GM04503 (cell line): ENCODE measurements around the gene DNM3.

Experiments
- DNase-seq: peaks from one replicate; pipeline ENCODE4 v3.0.0-alpha.2; 2012; ENCODE audit warnings: low read depth

Gene DNM3

DNA sequence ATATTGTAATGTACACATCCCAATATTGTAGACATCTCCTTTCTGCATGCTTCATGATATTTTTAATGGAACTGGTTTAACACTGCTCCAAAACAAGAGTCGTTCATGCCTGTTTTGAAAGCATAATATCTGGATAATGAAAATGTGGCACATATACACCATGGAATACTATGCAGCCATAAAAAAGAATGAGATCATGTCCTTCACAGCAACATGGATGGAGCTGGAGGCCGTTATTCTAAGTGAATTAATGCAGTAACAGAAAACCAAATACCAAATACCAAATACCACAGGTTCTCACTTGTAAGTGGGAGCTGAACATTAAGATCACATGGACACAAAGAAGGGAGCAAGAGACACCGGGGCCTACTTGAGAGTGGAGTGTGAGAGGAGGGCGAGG, 487.0 kb downstream of the DNM3 start:
- DNase-seq, result no peak

GRCh38 chr1:172332230-172332629, 490.9 kb downstream of the DNM3 start:
- no peak for DNase-seq

DNA sequence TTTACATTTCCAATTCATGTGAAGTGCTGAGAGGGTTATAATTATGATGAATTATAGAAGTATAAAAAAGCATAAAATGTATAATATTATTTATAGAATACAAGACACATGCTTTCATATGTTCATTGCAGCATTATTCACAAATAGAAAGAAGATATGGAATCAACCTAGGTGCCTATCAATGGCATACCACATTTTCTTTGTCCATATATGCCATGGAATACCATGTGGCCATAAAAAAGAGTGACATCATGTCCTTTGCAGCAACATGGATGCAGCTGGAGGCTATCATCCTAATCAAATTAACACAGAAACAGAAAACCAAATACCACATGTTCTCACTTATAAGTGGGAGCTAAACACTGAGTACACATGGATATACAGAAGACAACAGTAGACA, 494.1 kb downstream of the DNM3 start:
- no peak for DNase-seq

DNA sequence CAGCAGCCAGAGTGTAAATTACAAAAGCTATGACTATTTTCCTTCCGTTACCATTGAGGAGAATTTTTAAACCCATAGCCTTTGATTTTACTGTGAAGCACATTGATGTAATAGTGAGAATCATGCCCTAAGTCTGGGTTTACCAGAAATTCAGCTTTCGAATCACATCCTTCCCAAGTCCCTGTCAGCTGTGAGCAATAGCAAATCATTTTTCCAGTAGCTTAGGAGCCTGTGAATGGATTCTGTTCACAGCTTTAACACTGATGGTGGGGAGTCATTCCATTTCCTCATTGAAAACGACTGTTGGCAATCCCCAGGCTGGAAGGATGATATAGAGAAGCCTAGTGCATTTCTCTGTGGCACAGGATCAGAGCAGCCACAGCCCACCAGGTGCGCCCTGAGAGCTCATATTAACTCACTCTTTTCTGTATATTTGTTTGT, 497.0 kb downstream of the DNM3 start:
- no peak for DNase-seq

DNA sequence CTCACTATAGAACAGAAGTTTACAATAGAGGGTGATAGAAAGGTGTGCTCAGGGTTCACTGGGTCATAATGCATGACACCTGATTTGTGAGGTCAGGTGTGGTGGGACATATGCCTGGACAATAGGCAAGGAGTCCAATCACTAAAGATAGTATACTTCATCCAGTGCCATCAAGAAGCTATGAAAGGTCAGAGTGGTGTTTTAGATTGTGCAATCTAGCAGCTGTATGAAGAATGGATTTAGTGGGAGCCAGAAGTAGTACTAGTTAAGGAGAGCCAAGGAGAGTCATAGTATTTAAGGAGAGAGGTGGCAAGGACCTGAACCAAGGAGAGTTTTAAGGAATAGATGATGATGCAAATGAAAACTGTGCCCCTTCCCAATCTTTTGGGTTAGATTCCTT, 498.5 kb downstream of the DNM3 start:
- no peak for DNase-seq

DNA sequence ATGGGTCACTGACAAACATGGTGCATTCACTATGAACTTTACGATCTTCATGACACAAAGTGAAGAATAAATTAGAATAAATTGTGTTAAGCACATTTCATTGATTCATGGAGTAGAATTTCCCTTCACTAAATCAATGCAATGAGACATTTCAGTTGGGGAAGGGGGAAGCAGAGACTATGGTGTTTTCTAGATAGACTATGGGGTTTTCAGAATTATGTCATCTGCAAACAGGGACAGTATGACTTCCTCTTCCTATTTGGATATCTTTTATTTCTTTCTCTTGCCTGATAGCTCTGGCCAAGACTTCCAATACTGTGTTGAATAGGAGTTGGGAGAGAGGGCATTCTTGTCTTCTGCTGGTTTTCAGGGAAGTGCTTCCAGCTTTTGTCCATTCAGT, 499.2 kb downstream of the DNM3 start:
- no peak for DNase-seq

DNA sequence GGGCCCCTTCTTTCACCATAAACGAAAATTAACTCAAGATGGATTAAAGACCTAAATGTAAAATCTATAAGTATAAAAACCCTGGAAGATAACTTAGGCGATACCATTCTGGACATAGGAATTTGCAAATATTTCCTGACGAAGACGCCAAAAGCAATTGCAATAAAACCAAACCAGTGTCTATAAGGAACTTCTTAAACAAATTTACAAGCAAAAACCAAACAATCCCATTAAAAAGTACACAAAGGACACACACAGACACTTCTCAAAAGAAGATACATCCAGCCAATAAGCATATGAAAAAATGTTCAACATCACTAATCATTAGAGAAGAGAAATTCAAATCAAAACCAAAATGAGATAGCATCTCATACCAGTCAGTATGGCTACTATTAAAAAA, 500.4 kb downstream of the DNM3 start:
- DNase-seq, result no peak

DNA sequence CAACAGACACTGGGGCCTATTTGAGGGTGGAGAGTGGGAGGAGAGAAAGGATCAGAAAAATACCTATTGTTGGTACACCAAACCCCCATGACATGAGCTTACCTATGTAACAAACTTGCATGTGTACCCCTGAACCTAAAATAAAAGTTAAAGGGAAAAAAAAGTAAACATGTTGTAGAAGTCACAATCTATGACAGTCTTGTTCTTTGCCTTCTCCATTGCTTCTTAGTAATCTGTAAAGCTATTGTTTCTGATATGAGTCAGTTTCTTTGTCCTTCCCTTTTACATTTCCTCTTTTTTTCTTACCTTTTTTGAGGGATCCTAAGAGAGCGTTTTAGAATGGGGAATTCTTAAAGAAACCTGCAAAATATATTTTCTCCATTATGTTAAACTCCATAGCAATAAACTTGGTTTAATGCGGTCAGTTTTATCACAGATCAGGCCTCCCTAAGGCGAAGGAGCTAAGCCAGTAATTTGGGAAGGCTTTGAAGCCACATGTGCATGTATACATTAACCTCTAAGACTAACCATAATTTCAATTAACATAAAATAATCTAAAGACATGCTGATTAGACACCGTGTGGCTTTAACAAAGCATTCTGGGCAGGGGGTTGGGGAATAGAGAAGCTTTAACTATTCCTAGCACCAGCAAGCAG, 501.4 kb downstream of the DNM3 start:
- no peak for DNase-seq

DNA sequence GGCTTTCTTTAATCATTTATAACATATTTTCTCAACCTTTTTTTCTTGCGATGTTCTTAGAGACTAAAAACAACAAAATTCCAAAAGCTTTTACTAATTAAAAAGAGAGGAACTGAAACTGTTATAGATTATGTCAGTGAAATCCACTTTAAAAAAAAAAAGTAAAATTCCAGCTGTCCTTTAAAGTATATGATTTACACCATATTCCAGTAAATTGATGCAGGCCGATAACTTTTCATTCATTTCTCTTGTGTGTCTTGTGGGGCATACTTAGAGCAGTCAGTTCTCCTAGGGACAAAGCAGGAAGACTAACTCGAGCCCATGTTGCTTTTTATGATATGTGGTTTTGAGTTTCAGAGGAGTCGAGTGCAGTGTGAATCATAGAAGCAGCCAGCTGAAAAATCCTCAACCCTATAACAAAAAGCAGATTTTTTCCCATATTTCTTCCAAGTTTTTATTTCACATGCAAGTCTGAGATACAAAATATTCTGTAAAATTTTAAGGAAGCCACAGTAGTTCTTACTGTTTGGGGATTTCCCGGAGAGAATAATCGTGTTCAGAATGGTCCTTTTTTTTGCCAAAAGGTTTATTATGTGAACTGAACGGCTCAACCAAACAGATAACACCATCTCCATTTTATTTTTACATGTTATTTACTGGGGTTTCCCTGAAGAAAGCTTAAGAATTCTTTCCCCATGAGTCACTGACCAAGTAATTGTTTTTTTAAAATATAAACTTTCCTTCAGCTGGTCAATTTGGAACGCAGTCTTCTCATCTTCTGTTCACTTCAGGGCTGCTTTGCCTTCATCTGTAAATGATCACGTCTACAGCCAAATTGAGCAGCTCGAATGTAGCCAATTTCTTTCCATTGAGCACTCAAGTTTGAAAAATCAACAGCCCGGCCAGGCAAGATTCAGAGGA, 502.2 kb downstream of the DNM3 start:
- DNase-seq, result peak; percentile 82

DNA sequence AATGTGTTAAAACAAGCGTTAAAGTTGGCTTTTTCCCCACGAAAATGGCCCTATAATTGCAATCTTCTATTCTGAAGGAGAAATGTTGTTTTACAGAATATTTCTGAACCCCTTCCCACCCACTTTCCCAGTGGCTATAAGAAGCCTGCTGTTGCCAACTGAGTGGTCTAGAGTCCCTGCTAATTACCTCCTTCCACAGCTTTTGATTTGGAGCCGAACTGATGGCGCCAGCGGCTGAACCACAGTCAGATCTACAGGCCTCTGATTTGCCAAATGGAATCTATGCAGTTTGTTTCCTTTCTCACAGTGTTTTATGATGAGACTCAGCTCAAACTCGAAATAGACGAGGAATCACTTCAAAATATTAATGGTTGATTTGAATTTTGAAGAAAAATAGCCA, 503.1 kb downstream of the DNM3 start:
- DNase-seq, result no peak

DNA sequence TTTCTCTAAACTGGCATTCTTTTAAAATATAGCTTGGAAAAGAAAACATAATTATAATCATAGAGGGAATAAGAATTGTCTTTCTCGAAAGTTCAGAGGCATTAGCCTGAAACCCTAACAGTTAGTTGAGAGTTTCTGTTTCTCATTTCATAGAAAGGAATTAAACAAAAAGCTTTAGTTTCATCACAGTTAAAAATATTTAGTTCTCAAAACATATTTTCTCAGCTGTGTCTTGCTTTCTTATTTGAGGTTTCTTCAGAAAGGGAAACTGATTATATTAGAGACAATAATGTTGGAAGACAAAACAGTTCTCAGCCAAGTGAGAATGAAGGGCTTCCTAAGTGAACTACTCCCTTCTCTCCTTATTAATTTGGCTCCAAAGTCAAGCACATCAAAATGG, 503.8 kb downstream of the DNM3 start:
- DNase-seq, result no peak

DNA sequence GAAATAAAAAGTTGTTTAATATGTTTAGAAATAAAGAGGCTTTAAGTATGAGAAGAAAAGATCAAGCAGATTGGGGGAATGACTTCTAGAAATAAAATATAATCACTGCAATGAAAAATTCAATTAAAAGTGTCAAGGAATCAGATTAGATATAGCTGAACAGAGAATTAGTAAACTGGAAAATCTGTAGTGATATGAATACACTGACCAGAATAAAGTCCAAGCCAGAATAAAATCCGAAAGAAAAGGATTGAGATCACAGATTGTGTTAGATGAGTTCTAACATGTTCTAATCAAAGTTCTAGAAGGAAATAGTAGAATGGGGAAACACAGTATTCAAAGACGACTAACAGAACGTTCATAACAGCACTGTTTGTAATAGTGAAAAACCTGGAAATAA, 506.1 kb downstream of the DNM3 start:
- no peak for DNase-seq

GRCh38 chr1:172350856-172351255, 509.6 kb downstream of the DNM3 start:
- no peak for DNase-seq

DNA sequence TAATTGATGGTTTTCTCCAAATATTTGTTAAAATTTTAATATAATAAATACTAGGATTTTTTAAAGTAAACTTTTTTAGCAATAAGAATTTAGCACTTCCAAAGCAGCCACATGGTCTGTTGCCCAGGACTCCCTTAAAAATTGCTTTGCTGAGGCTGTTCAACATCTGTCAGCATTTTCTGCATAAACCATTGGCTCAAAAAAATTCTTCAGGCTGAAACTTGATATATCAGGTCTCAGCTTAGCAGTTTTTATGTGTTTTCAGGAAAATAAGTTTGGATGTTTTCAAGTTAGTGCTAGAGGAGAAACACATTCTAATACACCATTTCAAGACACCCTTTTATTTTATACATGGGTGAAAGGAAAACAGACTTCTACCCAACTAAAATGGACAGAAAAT, 510.0 kb downstream of the DNM3 start:
- DNase-seq, result no peak

DNA sequence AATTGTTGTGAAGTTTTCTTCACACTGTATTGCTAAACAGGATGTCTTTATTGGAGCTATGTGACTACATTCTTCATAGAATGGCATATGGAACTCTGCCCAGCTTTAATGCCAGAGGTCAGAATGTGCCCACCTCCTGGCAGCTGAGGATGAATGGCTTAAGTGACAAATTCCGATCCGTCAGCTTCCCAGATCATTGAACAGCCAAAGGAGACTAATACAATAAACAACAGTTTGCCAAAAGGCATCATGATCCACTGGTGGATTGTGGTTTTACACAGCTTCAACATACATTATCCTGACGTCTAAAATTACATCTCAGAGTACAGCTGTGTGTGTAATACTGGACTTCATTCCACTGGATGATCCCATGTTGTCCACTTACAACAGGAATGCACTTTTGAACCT, 510.5 kb downstream of the DNM3 start:
- no peak for DNase-seq

DNA sequence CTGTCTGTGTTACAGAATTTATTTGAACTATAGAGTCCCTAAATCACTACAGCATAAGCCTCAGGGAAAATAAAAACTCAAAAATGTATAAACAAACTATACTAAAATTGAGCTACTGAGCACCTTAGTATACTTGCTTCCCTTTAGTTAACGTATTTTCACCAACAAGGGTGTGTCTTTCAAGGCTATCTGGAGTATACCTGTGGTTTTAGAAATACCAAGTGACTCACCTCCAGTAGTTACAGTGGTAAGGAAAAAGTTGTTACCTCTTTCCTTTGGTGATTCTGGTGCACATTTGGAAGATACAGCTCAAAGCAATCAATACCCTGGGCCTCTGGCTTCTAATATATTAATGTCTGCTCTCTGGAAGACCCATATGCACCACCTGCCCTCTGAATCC, 511.1 kb downstream of the DNM3 start:
- DNase-seq, result no peak

GRCh38 chr1:172354291-172355274, 513.3 kb downstream of the DNM3 start:
- no peak for DNase-seq

GRCh38 chr1:172356620-172357019, 515.3 kb downstream of the DNM3 start:
- no peak for DNase-seq

GRCh38 chr1:172357753-172358385, 516.6 kb downstream of the DNM3 start:
- no peak for DNase-seq

GRCh38 chr1:172359491-172359999, 518.2 kb downstream of the DNM3 start:
- peak; percentile 50 for DNase-seq

GRCh38 chr1:172360511-172360910, 519.2 kb downstream of the DNM3 start:
- DNase-seq, result no peak

- no peak for DNase-seq
Observed at GRCh38 chr1:172360985-172361384, 519.7 kb downstream of the DNM3 start.
